Activated T-helper 1 cell treated with Interleukin-2 at 50 U/mL for 16 hours (primary cell): Measurements from ENCODE around the gene USP27X.
A peak's percentile ranks its signal among the peaks of the same experiment; 100 is the strongest.

Experiments used
- DNase-seq: peaks from one replicate; pipeline ENCODE4 v3.0.0-alpha.2; 2020; ENCODE audit warnings: low read depth

The USP27X gene

GRCh38 chrX:49884290-49884862 lies 5.1 kb downstream of the USP27X start:
- peak; percentile 17 for DNase-seq

GRCh38 chrX:49892542-49892941 lies 13.3 kb downstream of the USP27X start:
- DNase-seq, result no peak

GRCh38 chrX:49896951-49897350 lies 17.7 kb downstream of the USP27X start:
- DNase-seq, result no peak

- no peak for DNase-seq
These were observed 21.8 kb downstream of the USP27X start for GRCh38 chrX:49901048-49901447.

- no peak for DNase-seq
These were observed 31.1 kb downstream of the USP27X start for GRCh38 chrX:49910344-49910743.

GRCh38 chrX:49912086-49912485 lies 32.8 kb downstream of the USP27X start:
- DNase-seq, result no peak

- no peak for DNase-seq
These were observed 33.6 kb downstream of the USP27X start for GRCh38 chrX:49912861-49913260.

GRCh38 chrX:49915361-49916222 lies 36.3 kb downstream of the USP27X start:
- no peak for DNase-seq

- DNase-seq, result no peak
These were observed 40.3 kb downstream of the USP27X start for GRCh38 chrX:49919617-49920016.

- DNase-seq, result no peak
These were observed 41.8 kb downstream of the USP27X start for GRCh38 chrX:49921109-49921508.

GRCh38 chrX:49922291-49923241 lies 43.3 kb downstream of the USP27X start, which contains the start of gene CLCN5:
TSS of gene CLCN5 (plus strand) at chrX:49922596. CDS start at chrX:49925299, 2,703 bp downstream.
- peak; percentile 90 for DNase-seq

- no peak for DNase-seq
These were observed 45.9 kb downstream of the USP27X start for GRCh38 chrX:49925176-49925575.

- no peak for DNase-seq
These were observed 50.8 kb downstream of the USP27X start for GRCh38 chrX:49930039-49930438.
